NB4 (cell line): ENCODE results near the gene HOATZ.

ENCODE experiments used
- DNase-seq: peaks from one replicate; pipeline ENCODE4 v3.0.0; 2010; ENCODE audit warnings: low read depth
- H3K4me3 ChIP-seq: one replicate; pipeline ENCODE4 v1.5.1; 2011; ENCODE audit warnings: mild to moderate bottlenecking, low read depth, low read length, moderate library complexity
- CTCF ChIP-seq: IDR thresholded peaks from one replicate; pipeline ENCODE4 v1.5.1; 2012; ENCODE audit warnings: low read depth, low read length
- MAX ChIP-seq: IDR thresholded peaks from 2 replicates; pipeline ENCODE4 v1.6.1; 2011; ENCODE audit warnings: low read depth, low read length
- MYC ChIP-seq: IDR thresholded peaks from 2 replicates; pipeline ENCODE4 v1.6.1; 2011; ENCODE audit warnings: low read depth, low read length
- POLR2A ChIP-seq: IDR thresholded peaks from 2 replicates; pipeline ENCODE4 v1.6.1; 2011; ENCODE audit warnings: mild to moderate bottlenecking; ENCODE audit not compliant: insufficient read length; ENCODE audit errors: extremely low read depth

The HOATZ gene

GRCh38 chr11:111555255-111555654 is 40.7 kb downstream of the HOATZ start:
- TF ChIP-seq MYC (no peak), POLR2A (no peak), MAX (no peak)
- H3K4me3 ChIP-seq: no peak overlapping the region
- DNase-seq: no peak

- TF ChIP-seq MYC (no peak), MAX (no peak), CTCF (no peak), POLR2A (no peak)
- no peak overlapping the region for H3K4me3 ChIP-seq
- no peak for DNase-seq
These were observed 43.0 kb downstream of the HOATZ start for GRCh38 chr11:111557425-111558111.

GRCh38 chr11:111559800-111560464 is 45.4 kb downstream of the HOATZ start:
- H3K4me3 ChIP-seq: no peak overlapping the region
- no peak for DNase-seq
- no peak for TF ChIP-seq POLR2A
- no peak for TF ChIP-seq MYC
- TF ChIP-seq CTCF: no peak
- TF ChIP-seq MAX: no peak

GRCh38 chr11:111560800-111561199 is 46.2 kb downstream of the HOATZ start:
- no peak for DNase-seq
- TF ChIP-seq MYC (no peak), CTCF (no peak), POLR2A (no peak), MAX (no peak)
- H3K4me3 ChIP-seq: no peak overlapping the region

DNA sequence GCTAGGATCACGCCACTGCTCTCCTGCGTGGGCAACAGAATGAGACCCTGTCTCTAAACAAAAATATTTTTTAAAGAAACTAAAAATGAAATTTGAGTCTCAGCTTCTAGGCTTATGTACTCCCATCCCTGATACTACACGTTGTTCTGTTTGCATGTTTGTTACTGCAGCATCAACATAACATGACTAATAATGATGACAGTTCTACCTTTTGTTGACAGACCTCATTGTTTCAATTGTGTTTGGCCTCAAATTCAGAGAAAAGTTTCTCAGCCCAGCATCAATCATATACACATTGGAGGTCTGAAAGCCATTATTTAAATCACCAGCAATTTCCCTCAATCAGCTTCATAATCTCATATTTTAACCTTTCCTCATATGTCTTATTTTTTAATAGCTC is 46.7 kb downstream of the HOATZ start:
- H3K4me3 ChIP-seq: no peak overlapping the region
- TF ChIP-seq MYC: no peak
- no peak for TF ChIP-seq MAX
- no peak for TF ChIP-seq CTCF
- no peak for TF ChIP-seq POLR2A
- DNase-seq: no peak

GRCh38 chr11:111561791-111562325 is 47.3 kb downstream of the HOATZ start:
- no peak for DNase-seq
- no peak for TF ChIP-seq MAX
- no peak for TF ChIP-seq POLR2A
- no peak for TF ChIP-seq MYC
- no peak for TF ChIP-seq CTCF
- no peak overlapping the region for H3K4me3 ChIP-seq
